DMS79 (cell line): ENCODE results near the gene NUTM2A.
"Not testable (repeated sequence)": the region's sequence is repeated elsewhere in the genome, so short reads cannot be mapped to it uniquely, and the experiment has no call there.

Source experiments
- DNase-seq: peaks from one replicate; lab custom pipeline; 2025; lab: John Stamatoyannopoulos, UW

The NUTM2A gene, protein sequence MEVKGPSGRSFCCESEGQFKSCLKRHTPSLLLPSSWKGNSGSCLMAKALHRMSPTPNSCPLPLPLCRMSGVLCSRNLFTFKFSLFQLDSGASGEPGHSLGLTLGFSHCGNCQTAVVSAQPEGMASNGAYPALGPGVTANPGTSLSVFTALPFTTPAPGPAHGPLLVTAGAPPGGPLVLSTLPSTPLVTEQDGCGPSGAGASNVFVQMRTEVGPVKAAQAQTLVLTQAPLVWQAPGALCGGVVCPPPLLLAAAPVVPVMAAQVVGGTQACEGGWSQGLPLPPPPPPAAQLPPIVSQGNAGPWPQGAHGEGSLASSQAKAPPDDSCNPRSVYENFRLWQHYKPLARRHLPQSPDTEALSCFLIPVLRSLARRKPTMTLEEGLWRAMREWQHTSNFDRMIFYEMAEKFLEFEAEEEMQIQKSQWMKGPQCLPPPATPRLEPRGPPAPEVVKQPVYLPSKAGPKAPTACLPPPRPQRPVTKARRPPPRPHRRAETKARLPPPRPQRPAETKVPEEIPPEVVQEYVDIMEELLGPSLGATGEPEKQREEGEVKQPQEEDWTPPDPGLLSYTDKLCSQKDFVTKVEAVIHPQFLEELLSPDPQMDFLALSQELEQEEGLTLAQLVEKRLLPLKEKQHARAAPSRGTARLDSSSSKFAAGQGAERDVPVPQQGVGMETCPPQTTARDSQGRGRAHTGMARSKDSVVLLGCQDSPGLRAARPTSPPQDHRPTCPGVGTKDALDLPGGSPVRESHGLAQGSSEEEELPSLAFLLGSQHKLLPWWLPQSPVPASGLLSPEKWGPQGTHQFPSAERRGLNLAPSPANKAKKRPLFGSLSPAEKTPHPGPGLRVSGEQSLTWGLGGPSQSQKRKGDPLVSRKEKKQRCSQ

DNA sequence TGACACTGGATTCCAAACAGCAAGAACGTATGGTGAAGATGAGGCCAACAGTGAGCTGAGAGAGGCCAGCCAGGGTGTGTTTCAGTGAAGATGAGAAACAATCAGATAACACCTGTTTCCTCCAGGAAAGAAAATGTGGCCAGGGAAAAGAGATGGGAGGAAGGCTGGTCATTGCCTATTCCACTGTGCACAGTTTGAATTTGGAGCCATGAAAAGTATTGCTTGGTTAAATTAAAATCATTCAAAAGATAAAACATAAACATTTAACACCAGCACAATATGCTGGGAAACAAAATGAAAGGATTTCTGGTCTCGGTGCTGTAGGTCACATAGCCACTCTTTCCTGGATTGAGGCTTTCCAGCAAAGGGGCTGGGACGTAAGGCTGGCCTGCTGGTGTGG lies at the start of gene NUTM2A:
NUTM2A (plus strand) TSS at position 301 of the 400 bp plus-strand sequence. CDS start 383 bp downstream, outside the sequence.
- DNase-seq, result not testable (repeated sequence)

DNA sequence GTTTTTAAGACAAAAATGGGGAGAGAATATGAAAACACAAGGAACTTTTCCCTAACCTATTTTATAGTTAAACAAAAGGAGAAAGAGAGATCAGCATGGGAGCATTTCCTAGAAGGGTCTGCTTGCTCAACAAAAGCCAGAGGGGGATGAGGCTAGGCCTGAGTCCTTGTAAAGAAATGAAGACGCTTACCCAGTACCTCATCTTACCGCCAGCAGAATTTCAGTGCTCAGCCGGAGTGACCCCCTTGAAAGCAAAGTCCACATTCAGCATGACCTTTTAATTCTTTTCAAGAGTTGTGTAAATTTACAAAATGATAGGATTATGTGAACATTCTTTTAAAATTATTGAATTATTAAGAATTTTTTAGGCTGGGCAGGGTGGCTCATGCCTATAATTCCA lies 47.7 kb upstream of the NUTM2A start:
- not testable (repeated sequence) for DNase-seq

DNA sequence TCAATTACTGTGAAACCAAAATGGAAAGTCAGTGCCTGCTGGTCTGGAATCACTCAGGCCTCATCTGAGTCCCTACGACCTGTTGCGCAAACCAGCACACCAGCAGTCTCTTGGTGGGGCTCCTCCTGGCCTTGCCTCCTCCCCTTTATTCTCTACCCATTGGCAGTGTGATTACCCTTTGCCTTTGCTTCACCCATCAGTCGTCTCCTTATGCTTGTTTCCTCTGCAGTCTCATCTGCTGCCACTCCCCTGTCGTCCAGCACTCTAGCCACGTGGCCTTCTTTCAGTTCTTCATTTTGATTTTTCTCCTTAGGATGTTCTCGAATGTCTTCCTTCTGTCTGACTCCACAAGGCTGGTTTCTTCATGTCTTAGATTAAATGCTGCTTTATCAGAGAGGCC lies 40.8 kb upstream of the NUTM2A start:
- not testable (repeated sequence) for DNase-seq

DNA sequence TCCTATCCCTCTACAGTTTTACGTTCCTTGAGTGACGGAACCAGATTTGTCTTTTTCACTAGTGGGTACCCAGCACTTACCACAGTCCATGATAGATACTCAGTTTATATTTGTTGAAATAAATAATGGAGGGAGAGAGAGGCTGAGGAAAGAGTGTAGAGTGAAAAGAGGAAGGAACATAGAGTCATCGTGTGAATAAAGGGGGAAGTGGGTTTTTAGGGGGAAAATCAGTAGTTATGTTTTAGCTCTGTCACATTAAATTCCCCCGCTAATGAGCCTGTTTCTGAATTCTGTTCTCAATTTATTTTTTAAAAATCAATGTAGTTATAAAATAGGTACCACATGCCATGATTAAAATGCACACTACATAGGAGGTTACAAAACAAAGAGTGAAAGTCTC lies 39.2 kb upstream of the NUTM2A start:
- DNase-seq, result not testable (repeated sequence)

DNA sequence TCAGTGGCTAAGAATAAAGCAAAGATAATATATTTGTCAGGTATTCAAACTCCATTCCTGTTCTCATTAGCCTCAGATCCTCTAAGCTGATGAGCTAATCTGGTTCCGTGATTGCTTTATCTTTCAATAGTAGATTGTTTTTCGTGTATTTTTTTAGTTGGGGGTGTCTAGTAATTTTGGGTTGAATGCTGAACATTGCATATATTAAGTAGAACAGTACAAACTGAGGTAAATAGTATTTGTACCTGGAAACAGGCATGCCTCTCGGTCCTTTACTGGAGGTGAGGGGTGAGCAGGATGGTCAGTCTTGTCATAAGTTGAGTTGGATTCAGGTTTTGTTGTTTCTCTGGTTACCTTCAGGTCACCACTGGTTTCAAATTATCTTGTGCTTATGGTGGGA lies 37.7 kb upstream of the NUTM2A start:
- DNase-seq, result not testable (repeated sequence)

DNA sequence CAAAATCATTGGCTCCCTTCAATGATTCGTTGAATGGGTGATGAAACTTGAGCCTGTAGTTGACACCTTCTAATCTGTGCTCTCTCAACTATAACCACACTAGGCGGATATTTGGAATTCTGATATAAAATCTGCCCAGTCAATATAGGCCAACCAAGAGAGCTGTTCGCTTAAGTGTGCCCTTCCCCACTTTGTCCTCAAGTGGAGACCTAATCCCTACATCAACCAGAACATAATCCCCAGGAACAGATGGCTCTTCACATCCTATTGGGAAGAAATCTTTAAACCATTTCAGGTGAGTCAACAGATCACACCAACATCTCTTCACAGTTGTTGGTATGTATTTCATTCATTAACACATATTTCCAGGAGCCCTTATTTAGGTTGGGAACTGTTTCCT lies 33.4 kb upstream of the NUTM2A start:
- not testable (repeated sequence) for DNase-seq

DNA sequence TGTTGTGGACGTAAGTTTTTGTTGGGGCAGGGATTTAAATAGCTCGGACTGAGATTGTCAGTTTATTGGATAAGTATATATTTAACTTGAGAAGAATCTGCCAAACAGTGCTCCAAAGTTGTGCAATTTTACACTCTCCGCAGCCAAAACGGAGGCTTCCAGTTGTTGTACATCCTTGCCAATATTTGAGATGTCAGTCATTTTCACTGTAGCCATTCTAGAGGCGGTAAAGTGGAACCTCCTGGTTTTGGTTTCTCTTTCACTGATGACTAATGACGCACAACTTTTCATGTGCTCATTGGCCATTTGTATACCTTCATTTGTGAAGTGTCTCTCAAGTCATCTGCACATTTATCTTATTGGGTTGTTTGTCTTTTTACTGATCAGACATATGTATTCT lies 24.3 kb upstream of the NUTM2A start:
- DNase-seq, result not testable (repeated sequence)

DNA sequence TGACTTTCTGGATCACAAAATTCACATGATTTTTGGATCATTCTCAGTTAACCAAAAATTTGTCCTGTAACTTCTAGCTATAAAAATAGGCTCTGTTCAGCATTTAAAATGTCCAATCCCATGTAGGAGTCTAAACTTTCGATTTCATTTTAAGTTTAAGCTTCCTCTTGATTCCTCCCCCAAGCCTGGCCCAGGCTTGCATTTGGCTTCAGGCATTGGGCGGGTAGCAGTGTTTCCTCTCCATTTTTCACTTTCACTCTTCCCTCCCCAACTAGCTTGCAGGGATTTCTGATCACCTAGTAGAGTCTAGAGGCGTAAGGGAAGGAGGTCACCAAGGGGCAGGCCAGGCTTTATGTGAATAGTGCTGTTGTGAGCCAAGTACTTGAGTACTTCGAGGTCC lies 20.4 kb upstream of the NUTM2A start:
- DNase-seq, result not testable (repeated sequence)

DNA sequence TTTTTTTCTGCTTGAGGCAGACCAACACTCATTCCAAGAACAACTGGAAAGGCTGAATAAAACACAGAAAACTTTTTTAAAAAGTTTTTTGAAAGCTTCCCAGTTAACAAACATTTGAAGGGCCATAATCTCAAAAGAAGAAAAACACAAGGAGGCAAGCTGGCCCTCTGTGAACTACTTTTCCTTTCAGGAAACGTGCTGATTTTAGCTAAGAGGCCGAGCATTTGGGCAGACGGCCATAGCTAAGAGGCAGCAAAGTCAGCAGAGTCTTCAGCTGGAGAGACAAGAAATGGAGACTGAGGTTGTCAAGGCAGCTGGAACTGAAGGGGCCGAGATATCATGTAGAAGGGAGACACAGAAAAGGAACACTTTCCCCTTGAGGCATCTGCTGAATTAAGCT lies 18.3 kb upstream of the NUTM2A start:
- not testable (repeated sequence) for DNase-seq

DNA sequence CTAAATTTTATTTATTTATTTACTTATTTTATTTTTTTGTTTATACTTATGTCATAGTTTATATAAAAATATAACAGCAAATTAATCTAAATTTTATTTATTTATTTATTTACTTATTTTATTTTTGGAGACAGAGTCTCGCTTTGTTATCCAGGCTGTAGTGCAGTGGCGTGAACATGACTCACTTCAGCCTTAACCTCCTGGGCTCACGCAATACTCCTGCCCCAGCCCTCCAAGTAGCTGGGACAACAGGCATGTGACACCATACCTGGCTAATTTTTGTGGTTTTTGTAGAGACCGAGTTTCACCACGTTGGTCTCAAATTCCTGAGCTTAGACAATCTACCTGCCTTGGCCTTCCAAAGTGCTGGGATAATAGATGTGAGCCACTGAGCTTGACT lies 14.9 kb upstream of the NUTM2A start:
- not testable (repeated sequence) for DNase-seq

DNA sequence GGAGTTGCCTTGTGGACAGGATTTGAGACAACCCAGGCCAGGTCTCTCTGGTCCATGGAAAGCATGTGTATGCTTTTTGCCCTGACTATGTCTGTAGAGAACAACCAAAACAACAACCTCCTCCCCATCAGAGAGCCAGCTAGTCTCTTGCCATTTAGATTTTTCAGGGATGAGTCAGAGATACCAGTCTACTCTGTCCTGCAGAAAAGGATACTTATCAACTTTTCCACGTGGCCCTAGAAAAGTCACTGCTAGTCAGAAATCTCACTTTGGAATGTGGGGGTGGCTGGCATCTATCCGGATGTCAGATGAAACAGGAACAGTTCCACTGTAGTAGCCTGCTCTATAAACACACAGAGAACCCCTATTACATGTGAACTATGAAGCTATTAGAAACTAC lies 13.4 kb upstream of the NUTM2A start:
- DNase-seq, result not testable (repeated sequence)

DNA sequence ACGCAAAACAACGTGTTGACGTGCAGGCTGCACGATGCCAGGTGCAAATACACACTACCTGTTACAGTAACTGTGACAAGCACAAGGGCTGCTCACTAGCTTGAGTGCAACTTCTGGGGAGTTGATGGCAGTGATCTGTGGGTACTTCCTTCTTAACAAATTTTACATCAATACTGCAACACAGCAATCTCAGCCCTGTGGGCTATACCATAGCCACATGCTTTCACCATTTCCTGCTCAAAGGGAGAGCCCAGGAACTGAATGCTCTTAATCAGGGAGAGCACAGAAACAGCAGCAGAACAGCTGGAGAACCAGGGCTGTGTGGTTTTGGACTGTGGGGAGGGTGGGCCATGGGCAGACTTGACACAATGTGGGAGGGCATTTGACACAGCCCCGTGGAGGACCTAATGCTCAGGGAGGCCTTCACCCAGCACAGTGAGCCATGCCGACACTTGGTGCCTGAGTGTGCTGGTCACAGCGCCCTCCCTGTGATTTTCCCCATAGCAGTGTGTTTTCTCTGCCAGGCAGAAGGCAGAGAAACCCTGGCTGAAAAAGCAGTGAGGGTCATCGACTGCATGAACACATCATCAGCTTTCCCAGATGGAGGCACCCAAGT lies 12.0 kb upstream of the NUTM2A start:
- DNase-seq, result not testable (repeated sequence)

DNA sequence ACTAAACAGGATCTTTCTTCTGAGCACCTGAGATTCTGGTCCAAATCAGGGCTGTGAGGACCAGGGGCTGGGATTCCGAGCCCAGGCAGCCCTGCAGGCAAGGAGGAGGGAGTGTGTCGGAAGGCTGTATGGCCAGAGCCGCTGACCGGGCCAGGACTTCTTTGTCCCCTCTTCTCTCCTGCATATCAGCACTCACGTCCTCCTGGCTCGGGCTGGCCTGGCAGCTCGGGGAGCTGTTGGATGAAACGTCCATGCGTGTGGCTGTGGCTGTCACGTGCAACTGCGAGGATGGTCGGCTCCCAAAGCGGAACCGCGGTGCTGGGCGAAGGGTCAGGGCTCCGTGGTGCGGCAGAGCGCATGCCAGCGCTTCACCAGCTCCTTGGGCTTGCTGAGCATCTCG lies 11.4 kb upstream of the NUTM2A start:
- DNase-seq, result not testable (repeated sequence)

DNA sequence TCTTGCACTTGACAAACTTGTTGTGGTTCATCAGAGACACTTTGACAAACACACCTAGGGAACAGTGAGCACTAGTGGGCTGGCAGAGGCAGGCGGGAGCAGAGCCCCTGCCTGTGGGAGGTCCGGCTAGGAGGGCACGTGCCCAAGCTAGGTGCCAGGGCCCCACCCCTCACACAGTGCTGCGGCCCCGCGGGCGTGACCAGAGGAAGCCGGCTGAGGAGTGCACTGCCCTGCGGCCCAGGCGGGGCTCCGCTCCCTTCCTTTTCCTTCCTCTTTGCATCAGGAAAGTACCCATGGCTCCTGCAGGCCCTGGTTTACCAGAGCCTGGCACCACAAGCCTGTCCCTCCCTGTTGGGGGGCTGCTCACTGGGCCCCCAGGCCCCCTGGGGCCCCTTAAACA lies 9.1 kb upstream of the NUTM2A start:
- not testable (repeated sequence) for DNase-seq

DNA sequence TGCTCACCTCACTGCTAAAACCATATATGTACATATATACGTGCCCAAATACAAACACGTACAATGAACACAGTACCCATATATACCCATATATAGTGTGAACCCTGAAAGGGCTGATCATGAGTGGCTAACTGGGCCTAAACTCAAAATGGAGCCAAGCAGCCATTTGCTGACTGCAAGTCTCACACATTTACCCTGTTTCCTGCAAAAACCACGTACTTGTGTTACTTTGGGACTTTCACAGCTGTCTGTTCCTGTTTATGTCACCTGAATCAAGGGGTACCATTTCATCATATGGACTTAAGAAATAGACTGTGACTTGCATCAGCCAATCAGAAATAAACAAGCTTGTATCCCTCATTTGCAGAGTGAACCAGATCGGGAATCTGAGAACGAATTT lies 5.9 kb upstream of the NUTM2A start:
- not testable (repeated sequence) for DNase-seq

DNA sequence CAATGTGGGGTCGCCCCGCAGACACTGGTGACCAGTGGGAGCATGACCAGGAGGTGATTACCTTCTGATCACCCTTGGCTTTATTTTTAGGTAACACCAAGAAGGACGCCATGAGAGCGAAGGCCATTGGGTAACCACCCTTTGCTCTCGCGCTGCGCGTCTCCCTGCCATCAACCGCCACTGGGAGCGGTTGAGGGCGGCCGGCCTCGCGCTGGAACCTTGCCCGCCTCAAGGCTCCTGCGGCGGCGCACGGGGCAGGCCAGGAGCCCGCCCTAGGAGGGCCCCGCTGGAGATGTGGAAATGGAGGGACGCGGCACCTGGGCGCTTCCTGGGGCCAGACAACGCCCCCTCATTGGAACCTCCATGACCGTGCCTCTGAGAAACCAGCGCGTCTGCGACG lies 2.5 kb upstream of the NUTM2A start:
- not testable (repeated sequence) for DNase-seq

DNA sequence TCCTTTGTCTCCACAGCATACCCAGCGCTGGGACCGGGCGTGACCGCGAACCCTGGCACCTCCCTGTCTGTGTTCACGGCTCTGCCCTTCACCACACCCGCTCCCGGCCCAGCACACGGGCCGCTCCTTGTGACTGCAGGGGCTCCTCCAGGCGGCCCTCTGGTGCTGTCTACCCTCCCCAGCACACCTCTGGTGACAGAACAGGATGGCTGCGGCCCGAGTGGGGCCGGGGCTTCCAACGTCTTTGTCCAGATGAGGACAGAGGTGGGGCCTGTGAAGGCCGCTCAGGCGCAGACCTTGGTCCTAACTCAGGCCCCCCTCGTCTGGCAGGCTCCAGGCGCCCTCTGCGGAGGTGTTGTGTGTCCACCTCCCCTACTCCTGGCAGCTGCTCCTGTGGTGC lies 3.0 kb downstream of the NUTM2A start:
- DNase-seq, result not testable (repeated sequence)

DNA sequence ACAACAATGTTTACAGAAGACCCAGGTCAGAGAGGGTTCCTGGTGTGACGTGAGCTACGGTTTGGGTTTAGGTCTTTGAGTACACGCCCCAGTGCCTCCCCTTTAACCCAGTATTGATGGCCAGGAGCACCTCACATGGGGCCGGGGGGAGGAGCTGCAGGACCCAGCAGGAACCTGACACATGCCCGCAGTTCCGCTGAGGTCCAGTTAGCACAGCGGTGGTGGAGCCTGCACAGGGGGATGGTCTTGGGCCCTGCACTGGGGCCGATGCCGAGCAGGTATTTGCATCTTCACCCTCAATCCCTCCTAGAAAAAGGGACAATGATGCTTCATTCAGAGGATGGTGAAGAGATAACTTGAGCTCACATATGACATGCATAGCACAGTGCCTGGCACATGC lies 4.0 kb downstream of the NUTM2A start:
- not testable (repeated sequence) for DNase-seq

DNA sequence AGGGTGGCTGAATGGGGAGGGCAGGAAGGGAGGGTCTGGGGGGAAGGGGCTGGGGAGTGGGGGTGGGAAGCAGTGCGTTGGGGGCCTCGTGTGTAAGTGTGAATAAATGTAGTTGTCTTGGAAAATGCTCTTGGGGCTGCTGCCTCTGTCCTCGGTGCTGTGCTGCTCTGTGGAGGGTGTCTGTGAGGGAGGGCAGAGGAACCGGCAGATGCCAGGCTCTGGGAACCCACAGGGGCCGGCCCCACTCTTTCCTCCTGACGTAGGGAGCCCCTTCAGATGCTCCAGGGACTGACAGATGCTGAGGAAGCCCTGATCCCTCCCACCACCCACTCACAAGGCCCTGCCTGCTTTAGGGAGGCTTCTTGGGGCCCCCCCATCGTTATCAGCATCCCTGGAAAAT lies 9.6 kb downstream of the NUTM2A start:
- not testable (repeated sequence) for DNase-seq

DNA sequence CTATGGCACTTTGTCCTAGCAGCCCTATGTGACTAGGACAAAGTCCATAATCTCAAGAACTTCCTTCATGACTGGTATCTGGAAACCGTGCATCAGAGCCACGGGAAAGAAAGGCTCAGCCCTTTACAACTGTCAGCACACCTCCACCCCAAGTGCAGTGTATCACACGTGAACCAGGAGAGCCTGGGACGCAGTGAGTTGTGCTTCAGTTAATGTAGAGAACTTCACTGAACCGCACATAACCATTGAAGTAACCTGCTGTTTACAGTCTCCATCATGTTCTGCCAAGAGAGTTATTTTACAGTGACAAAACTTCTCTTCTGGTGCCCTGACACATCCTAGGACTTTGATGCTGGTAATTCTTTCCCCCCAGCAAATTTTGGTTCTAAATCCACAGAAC lies 12.0 kb downstream of the NUTM2A start:
- DNase-seq, result not testable (repeated sequence)

DNA sequence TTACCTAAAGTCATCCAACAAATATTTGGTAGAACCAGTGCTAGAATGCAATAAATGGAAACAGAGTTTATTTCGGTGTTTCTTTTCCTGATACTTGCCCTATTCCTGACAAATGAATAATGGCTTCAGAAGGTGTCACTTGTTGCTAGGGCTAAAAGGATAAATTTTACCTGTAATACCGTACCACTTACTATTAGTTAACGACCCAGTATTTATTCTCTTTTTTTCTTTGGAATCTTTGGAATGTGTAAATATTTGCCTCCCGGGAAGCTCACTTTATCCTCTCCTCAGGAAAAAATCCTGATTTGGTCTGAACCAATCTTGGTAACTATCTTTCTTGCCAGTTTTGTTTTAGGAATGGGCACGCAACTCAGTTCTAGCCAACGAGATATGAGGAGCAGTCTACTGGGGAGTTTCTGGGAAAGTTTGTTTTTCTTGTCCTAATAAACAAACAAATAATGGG lies 14.1 kb downstream of the NUTM2A start:
- not testable (repeated sequence) for DNase-seq

DNA sequence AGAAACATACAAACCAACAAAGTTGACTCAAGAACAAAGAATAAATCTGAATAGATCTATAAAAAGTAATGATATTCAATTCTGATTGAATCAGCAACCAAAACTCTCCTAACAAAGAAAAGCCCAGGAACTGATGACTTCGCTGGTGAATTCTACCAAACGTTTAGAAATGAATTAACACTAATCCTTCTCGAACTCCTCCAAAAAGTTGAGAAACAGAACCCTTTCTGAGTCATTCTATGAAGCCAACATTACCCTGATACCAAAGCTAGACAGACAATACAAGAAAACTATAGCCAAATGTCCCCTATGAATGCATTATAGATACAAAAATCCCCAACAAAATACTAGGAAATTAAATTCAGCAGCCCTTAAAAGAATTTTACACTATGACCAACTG lies 16.9 kb downstream of the NUTM2A start:
- DNase-seq, result not testable (repeated sequence)
